ENCODE measurements around the gene COQ3. TPM values are rescaled to one million over a fixed set of nuclear protein-coding genes. Genes with fewer than 3 reads are reported as not detected.

Gene COQ3
- total and polyA plus RNA-seq, 2 of the 4 experiments (the other 2 are of a cell fraction) = 8.2 to 8.9 TPM

- Histone ChIP-seq H4K20me1 (ENCODE audit: insufficient read depth, low read length) (no peaks in the 10 kb centered on the region), H4K5ac (ENCODE audit: low read depth, low read length) (no peak overlapping the region), H3K4me3 (ENCODE audit: insufficient read depth, low read depth, low read length) (no peak overlapping the region), H3K4ac (ENCODE audit: low read depth, low read length) (no peak overlapping the region), H3K9me1 (ENCODE audit: insufficient read depth, low read length) (no peaks in the 10 kb centered on the region), H3K27me3 (ENCODE audit: control insufficient read depth, insufficient read depth, low read length) (peaks cover 6% of the 10 kb centered on the region), H2BK120ac (ENCODE audit: low read depth, low read length) (no peak overlapping the region), H3K27ac (ENCODE audit: insufficient read depth, low read length) (no peak overlapping the region), H3K56ac (ENCODE audit: extremely low read depth, insufficient read depth, low read length) (no peak overlapping the region), H3K4me2 (ENCODE audit: low read depth, low read length) (no peak overlapping the region), H2BK15ac (ENCODE audit: low read depth, low read length) (no peak overlapping the region), H4K8ac (ENCODE audit: low read depth in 2 of 2, low read length in 2 of 2) (no peak overlapping the region), H2AK9ac (replicated peaks; ENCODE audit: low read depth, low read length, poor library complexity) (no peak overlapping the region), H2BK5ac (ENCODE audit: low read depth, low read length, poor library complexity, severe bottlenecking) (no peak overlapping the region), H2BK20ac (ENCODE audit: low read depth, low read length) (no peak overlapping the region), H2AK5ac (ENCODE audit: low read depth, low read length) (no peak overlapping the region), H4K91ac (ENCODE audit: insufficient read depth, low read depth, low read length) (no peak overlapping the region), H3K18ac (ENCODE audit: low read depth, low read length) (no peak overlapping the region), H3K4me1 (ENCODE audit: control insufficient read depth, insufficient read depth, low read length) (no peaks in the 10 kb centered on the region), H3K36me3 (ENCODE audit: control insufficient read depth, insufficient read depth, low read length) (no peaks in the 10 kb centered on the region), H3K79me1 (ENCODE audit: low read depth in 1 of 2, low read length in 2 of 2) (no peaks in the 10 kb centered on the region), H3K9ac (ENCODE audit: low read depth, low read length) (no peak overlapping the region), H2AFZ (replicated peaks; ENCODE audit: low read length, poor library complexity) (no peak overlapping the region), H3K23ac (ENCODE audit: low read depth, low read length) (no peak overlapping the region), H3K9me3 (ENCODE audit: control insufficient read depth, insufficient read depth, low read length) (no peaks in the 10 kb centered on the region), H3K14ac (replicated peaks; ENCODE audit: low read depth, low read length) (no peak overlapping the region)
- DNase-seq = no peak
- in situ Hi-C loops (cut with MboI; ENCODE audit: low sequenced_read_pairs) = no loop called here
- WGBS, 2 experiments (ENCODE audit: extremely low coverage in 2 of 2, insufficient read length in 1 of 2) = no CpG with 5 or more reads among the region's 1 CpG
- intact Hi-C loops (cut with micrococcal nuclease) = no loop called here
- ATAC-seq (ENCODE audit: low read depth) = no peak
- CTCF ChIA-PET = no interaction called here
- TF ChIP-seq MAFK (IDR thresholded peaks at IDR 0.05; ENCODE audit: low read depth, low read length) (no peak), FOS (IDR thresholded peaks at IDR 0.05; ENCODE audit: low read depth, low read length) (no peak), RAD21 (IDR thresholded peaks at IDR 0.05; ENCODE audit: low read length) (no peak), MXI1 (IDR thresholded peaks at IDR 0.05; ENCODE audit: borderline replicate concordance, low read depth, low read length) (no peak)
- dilution Hi-C loops (cut with HindIII; ENCODE audit: low sequenced_read_pairs, unreplicated experiment) = no loop called here
- BruUV-seq (replicated peaks) = no TSS peak
- POLR2A ChIA-PET (ENCODE audit: unreplicated experiment) = no interaction called here
These were observed 37.4 kb downstream of the COQ3 start for GRCh38 chr6:99356641-99357040.
